Fibroblast of lung (primary cell): ENCODE data around the gene TIMMDC1. TPM values are rescaled to one million over a fixed set of nuclear protein-coding genes. Genes with fewer than 3 reads are reported as not detected.

Experiments
- DNase-seq, 2 donors: peaks; one replicate each; pipeline versions ENCODE4 v3.0.0 to v3.0.0-alpha.2; 2010; ENCODE audit warnings: low read depth in 2 of 2
- H2AFZ ChIP-seq: 2 replicates; pipeline ENCODE4 v1.5.1; 2012; ENCODE audit warnings: low read length, control low read depth, inconsistent platforms
- H3K27ac ChIP-seq: 2 replicates; pipeline ENCODE4 v1.5.1; 2011; ENCODE audit warnings: low read length, control low read depth; ENCODE audit not compliant: insufficient read depth
- H3K27me3 ChIP-seq: 2 replicates; pipeline ENCODE4 v1.5.1; 2011; ENCODE audit warnings: mild to moderate bottlenecking, low read length; ENCODE audit not compliant: control insufficient read depth, insufficient read depth
- H3K36me3 ChIP-seq: 2 replicates; pipeline ENCODE4 v1.5.1; 2011; ENCODE audit warnings: low read length; ENCODE audit not compliant: control insufficient read depth, insufficient read depth
- H3K4me1 ChIP-seq: 2 replicates; pipeline ENCODE4 v1.5.1; 2011; ENCODE audit warnings: low read length; ENCODE audit not compliant: control insufficient read depth, insufficient read depth; ENCODE audit errors: extremely low read depth
- H3K4me2 ChIP-seq: 2 replicates; pipeline ENCODE4 v1.5.1; 2011; ENCODE audit warnings: low read length, control low read depth; ENCODE audit not compliant: insufficient read depth; ENCODE audit errors: extremely low read depth
- H3K4me3 ChIP-seq, 4 experiments: fragments of 200-600 bp in 1 of 4; sonication (generic) in 1 of 4; replicated peaks in 1 of 4; 2 replicates each; pipeline ENCODE4 v1.5.1; 2011 to 2016; ENCODE audit warnings: low read length in 4 of 4, low read depth in 3 of 4, mild to moderate bottlenecking in 3 of 4, control low read depth in 2 of 4, inconsistent platforms in 1 of 4, mixed read lengths in 1 of 4; ENCODE audit not compliant: insufficient read depth in 1 of 4; ENCODE audit errors: control extremely low read depth in 1 of 4
- H3K79me2 ChIP-seq: 2 replicates; pipeline ENCODE4 v1.5.1; 2012; ENCODE audit warnings: mild to moderate bottlenecking, low read length, inconsistent platforms; ENCODE audit not compliant: control insufficient read depth, insufficient read depth
- H3K9ac ChIP-seq: 2 replicates; pipeline ENCODE4 v1.5.1; 2011; ENCODE audit warnings: mild to moderate bottlenecking, low read length, control low read depth; ENCODE audit not compliant: insufficient read depth
- H3K9me3 ChIP-seq: 2 replicates; pipeline ENCODE4 v1.5.1; 2012; ENCODE audit warnings: low read depth, low read length; ENCODE audit not compliant: control insufficient read depth, insufficient read depth
- H4K20me1 ChIP-seq: 2 replicates; pipeline ENCODE4 v1.5.1; 2011; ENCODE audit warnings: low read length; ENCODE audit not compliant: control insufficient read depth, insufficient read depth; ENCODE audit errors: extremely low read depth
- CTCF ChIP-seq, 2 donors: IDR thresholded peaks in 1 of 2; conservative IDR thresholded peaks in 1 of 2; 1 replicate in 1 of 2; 2 replicates in 1 of 2; pipeline ENCODE4 v1.5.1; 2011 to 2012; ENCODE audit warnings: low read length in 2 of 2, control low read depth in 1 of 2, inconsistent platforms in 1 of 2, low read depth in 1 of 2, mild to moderate bottlenecking in 1 of 2
- EZH2 ChIP-seq: IDR thresholded peaks from 2 replicates; pipeline ENCODE4 v1.5.1; 2012; ENCODE audit warnings: low read length, control low read depth, mild to moderate bottlenecking; ENCODE audit errors: missing control alignments
- polyA plus RNA-seq, 2 donors: library from polyadenylated mRNA; depleted of rRNA in 1 of 2; stranded (reverse) in 1 of 2; unstranded in 1 of 2; fragments of >200 nt; gene quantifications; 2 replicates each; pipeline ENCODE4 v1.2.1, GENCODE V29; 2011 to 2012; ENCODE audit warnings: missing spikeins in 1 of 2
- total RNA-seq: library from RNA; depleted of rRNA; stranded (reverse); fragments of >200 nt; gene quantifications from 2 replicates; pipeline ENCODE4 v1.2.1, GENCODE V29; 2014

The TIMMDC1 gene
- total and polyA plus RNA-seq, 2 donors (not counting 1 experiment from before 2014, with no cell fraction given) = 59.5 to 60.1 TPM

- Histone ChIP-seq H3K27me3 (no peaks in the 10 kb centered on the region), H3K27ac (no peak overlapping the region), H3K9ac (no peak overlapping the region), H2AFZ (no peak overlapping the region), H4K20me1 (no peaks in the 10 kb centered on the region), H3K4me2 (no peak overlapping the region), H3K79me2 (no peaks in the 10 kb centered on the region), H3K4me3 (no peak overlapping the region), H3K4me1 (peaks cover 4% of the 10 kb centered on the region), H3K36me3 (no peaks in the 10 kb centered on the region), H3K9me3 (no peaks in the 10 kb centered on the region)
- DNase-seq = no peak
- TF ChIP-seq EZH2 = no peak
- TF ChIP-seq CTCF (conservative IDR thresholded peaks at IDR 0.05 in 1 of 2, IDR thresholded peaks at IDR 0.05 in 1 of 2; ENCODE audit: low read depth in 1 of 2, low read length in 2 of 2) = no peak
These were observed 35.9 kb downstream of the TIMMDC1 start for GRCh38 chr3:119534296-119534695.

GRCh38 chr3:119536757-119537156 lies 38.4 kb downstream of the TIMMDC1 start:
- Histone ChIP-seq H3K79me2 (no peaks in the 10 kb centered on the region), H3K4me2 (no peak overlapping the region), H3K27ac (no peak overlapping the region), H2AFZ (no peak overlapping the region), H3K9ac (no peak overlapping the region), H3K27me3 (no peaks in the 10 kb centered on the region), H3K9me3 (no peaks in the 10 kb centered on the region), H3K36me3 (no peaks in the 10 kb centered on the region), H4K20me1 (no peaks in the 10 kb centered on the region), H3K4me3 (no peak overlapping the region), H3K4me1 (no peaks in the 10 kb centered on the region)
- no peak for DNase-seq
- TF ChIP-seq EZH2 (no peak), CTCF (conservative IDR thresholded peaks at IDR 0.05 in 1 of 2, IDR thresholded peaks at IDR 0.05 in 1 of 2; ENCODE audit: low read depth in 1 of 2, low read length in 2 of 2) (no peak)

GRCh38 chr3:119538772-119539171 lies 40.4 kb downstream of the TIMMDC1 start:
- TF ChIP-seq CTCF (conservative IDR thresholded peaks at IDR 0.05 in 1 of 2, IDR thresholded peaks at IDR 0.05 in 1 of 2; ENCODE audit: low read depth in 1 of 2, low read length in 2 of 2) (no peak), EZH2 (no peak)

More at GRCh38 chr3:119538772-119539171, 40.4 kb downstream of the TIMMDC1 start:
- no peaks in the 10 kb centered on the region for H3K4me1 ChIP-seq
- no peaks in the 10 kb centered on the region for H3K79me2 ChIP-seq
- no peak for DNase-seq
- H3K4me3 ChIP-seq = no peak overlapping the region
- H3K27me3 ChIP-seq = no peaks in the 10 kb centered on the region
- H2AFZ ChIP-seq = no peak overlapping the region
- no peak overlapping the region for H3K27ac ChIP-seq
- H3K9me3 ChIP-seq = no peaks in the 10 kb centered on the region
- no peaks in the 10 kb centered on the region for H3K36me3 ChIP-seq
- no peak overlapping the region for H3K4me2 ChIP-seq
- no peaks in the 10 kb centered on the region for H4K20me1 ChIP-seq
- H3K9ac ChIP-seq = no peak overlapping the region
